Mucosa of rectum (tissue), 2 donors: ENCODE data around the gene TNFAIP8L3.

Source experiments
- H3K27ac ChIP-seq, 2 donors: one replicate each; pipeline ENCODE4 v1.7.0; 2013; ENCODE audit warnings: inconsistent platforms in 2 of 2, low read depth in 2 of 2, low read length in 2 of 2
- H3K27me3 ChIP-seq, 2 donors: one replicate each; pipeline ENCODE4 v1.7.0; 2013; ENCODE audit warnings: low read length in 2 of 2; ENCODE audit not compliant: control insufficient read depth in 2 of 2, insufficient read depth in 2 of 2
- H3K36me3 ChIP-seq, 2 donors: one replicate each; pipeline ENCODE4 v1.7.0; 2013; ENCODE audit warnings: low read length in 2 of 2; ENCODE audit not compliant: control insufficient read depth in 2 of 2, insufficient read depth in 2 of 2
- H3K4me1 ChIP-seq, 2 donors: one replicate each; pipeline ENCODE4 v1.7.0; 2013; ENCODE audit warnings: low read length in 2 of 2, mild to moderate bottlenecking in 1 of 2; ENCODE audit not compliant: control insufficient read depth in 2 of 2, insufficient read depth in 2 of 2
- H3K4me3 ChIP-seq, 2 donors: one replicate each; pipeline ENCODE4 v1.7.0; 2013; ENCODE audit warnings: low read length in 2 of 2
- H3K9ac ChIP-seq, 2 donors: one replicate each; pipeline ENCODE4 v1.7.0; 2013; ENCODE audit warnings: low read length in 2 of 2, low read depth in 1 of 2, mild to moderate bottlenecking in 1 of 2
- H3K9me3 ChIP-seq, 2 donors: one replicate each; pipeline ENCODE4 v1.7.0; 2013; ENCODE audit warnings: low read length in 2 of 2; ENCODE audit not compliant: control insufficient read depth in 2 of 2
- donor health status: healthy.
- donor health status: Normal muscosa, but diverticular disease.

The TNFAIP8L3 gene

DNA sequence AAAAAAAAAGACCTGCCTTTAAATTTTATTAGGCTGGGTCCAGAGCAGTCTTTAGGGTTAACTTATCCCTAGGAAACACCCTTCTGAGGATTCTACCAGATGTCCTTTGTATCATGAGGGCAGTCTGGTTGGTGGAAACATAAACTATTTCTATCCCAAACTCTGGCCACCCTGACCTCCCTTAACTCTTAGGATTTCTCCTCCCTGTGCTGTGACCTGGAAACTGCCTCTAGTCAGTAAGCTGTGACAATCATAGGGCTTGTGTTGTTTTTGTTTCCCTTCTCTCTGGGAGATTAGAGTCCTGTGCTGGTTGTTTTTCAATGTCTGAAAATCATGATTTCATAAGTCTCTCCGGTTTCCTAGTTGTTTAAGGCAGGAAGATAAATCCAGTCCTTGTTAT lies 78.1 kb downstream of the TNFAIP8L3 start:
- no peak overlapping the region for H3K27ac ChIP-seq

DNA sequence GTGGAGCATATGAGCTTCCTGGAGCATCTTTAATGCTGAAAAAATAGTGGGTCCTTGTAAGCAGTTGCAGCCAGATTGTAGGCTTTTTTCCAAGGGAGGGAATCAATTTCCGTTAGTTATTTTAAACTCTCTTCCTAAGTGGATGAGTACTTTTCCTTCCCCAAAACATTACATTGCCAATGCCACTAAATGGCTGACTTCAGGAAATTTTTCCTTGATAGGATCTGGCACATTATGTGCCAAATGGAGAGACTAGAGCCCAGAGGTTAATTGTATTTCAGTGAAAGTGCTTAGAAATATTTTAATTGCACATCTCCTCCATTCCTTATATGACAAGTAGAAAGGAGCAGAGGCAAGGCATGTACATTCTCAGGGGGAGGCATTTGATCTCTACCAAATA lies 83.5 kb downstream of the TNFAIP8L3 start:
- Histone ChIP-seq H3K27ac (no peak overlapping the region), H3K27me3 (no peaks in the 10 kb centered on the region), H3K9ac (no peak overlapping the region), H3K4me1 (no peaks in the 10 kb centered on the region), H3K36me3 (no peaks in the 10 kb centered on the region), H3K4me3 (no peak overlapping the region), H3K9me3 (no peaks in the 10 kb centered on the region)

More for the DNA sequence above, 78.1 kb downstream of the TNFAIP8L3 start:
- Histone ChIP-seq H3K4me3 (no peak overlapping the region), H3K9ac (no peak overlapping the region), H3K27me3 (no peaks in the 10 kb centered on the region), H3K36me3 (no peaks in the 10 kb centered on the region), H3K4me1 (no peaks in the 10 kb centered on the region), H3K9me3 (peaks cover 0 to 2% of the 10 kb centered on the region in 2 donors)

DNA sequence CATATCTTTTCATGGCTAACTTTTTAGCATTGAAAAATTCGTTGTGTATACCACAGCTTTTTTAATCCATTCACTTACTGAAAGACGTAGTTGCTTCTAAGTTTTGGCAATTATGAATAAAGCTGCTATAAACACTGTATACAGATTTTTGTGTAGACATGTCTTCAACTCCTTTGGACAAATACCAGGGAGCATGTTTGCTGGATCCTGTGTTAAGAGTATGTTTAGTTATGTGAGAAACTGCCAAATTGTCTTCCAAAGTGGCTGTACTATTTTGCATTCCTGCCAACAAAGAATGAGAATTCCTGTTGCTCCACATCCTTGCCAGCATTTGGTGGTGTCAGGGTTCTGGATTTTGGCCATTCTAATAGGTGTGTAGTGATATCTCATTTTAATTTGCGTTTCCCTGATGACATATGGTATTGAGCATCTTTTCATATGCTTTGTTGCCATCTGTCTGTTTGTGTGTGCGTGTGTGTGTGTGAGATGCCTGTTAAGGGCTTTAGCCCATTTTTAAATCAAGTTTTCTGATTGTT lies 87.5 kb downstream of the TNFAIP8L3 start:
- no peaks in the 10 kb centered on the region for H3K9me3 ChIP-seq
- H3K36me3 ChIP-seq, result peaks cover 9 to 10% of the 10 kb centered on the region in 2 donors
- no peaks in the 10 kb centered on the region for H3K27me3 ChIP-seq
- no peaks in the 10 kb centered on the region for H3K4me1 ChIP-seq
- H3K9ac ChIP-seq, result no peak overlapping the region
- no peak overlapping the region for H3K4me3 ChIP-seq
- no peak overlapping the region for H3K27ac ChIP-seq
